SK-N-SH treated with all-trans-retinoic acid at 6 μM for 48 hours (cell line): ENCODE measurements around the gene TOM1L2.

Experiments
- CSDC2 ChIP-seq: fragments of 250-450 bp; sonication (Bioruptor Pico); IDR thresholded peaks from 2 replicates; pipeline ENCODE4 v1.5.0; 2020; ENCODE audit warnings: mild to moderate bottlenecking, moderate library complexity
- ESRRG ChIP-seq: fragments of 250-450 bp; sonication (Bioruptor Pico); IDR thresholded peaks from 2 replicates; pipeline ENCODE4 v1.6.1; 2021; ENCODE audit warnings: mild to moderate bottlenecking
- ZC3H10 ChIP-seq: fragments of 250-450 bp; sonication (Bioruptor Pico); IDR thresholded peaks from 2 replicates; pipeline ENCODE4 v1.5.1; 2021; ENCODE audit warnings: mild to moderate bottlenecking, moderate library complexity
- ZFP3 ChIP-seq: fragments of 250-450 bp; sonication (Bioruptor Pico); IDR thresholded peaks from 2 replicates; pipeline ENCODE4 v1.5.0; 2020; ENCODE audit warnings: mild to moderate bottlenecking, moderate library complexity

DNA sequence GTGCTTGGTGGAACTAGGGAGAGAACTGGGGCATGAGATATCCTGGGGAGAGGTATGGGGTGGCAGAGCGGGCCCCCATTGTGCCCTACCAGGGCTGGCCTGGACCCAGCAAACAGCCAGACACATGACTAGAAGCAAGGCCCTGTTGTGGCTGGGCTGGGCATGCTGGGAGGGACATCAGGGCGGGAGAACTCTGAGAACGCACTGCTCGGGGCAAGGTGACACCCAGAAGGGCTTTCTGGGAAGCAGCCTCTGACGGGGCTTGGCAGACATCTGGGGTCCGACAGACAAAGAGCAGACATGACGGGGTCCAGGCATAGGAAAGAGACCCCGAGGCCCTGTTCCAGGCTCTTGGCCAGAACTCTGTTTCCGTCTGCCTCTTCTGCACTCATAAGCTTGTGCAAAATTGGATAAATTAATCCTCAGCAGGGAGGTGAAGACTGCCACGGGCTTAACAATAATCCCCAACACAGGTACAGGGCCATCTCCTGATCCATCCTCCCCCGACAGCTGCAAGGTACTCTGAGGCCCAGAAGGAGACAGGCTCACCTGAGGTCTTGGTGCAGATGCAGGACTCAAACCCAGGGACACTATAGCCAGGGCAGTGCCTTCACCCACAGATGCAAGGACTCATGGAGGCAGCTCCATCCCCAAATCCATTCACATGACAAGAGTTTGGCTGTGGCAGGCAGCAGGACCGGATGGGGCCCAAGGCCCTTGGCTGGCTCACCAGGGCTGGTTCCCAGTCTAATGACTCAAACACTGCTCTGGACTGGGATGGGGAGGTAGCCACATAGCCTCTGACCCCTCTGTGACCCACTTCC is 140.8 kb downstream of the TOM1L2 start:
- TF ChIP-seq ZFP3 (CRISPR knock-in tag) = no peak
- no peak for TF ChIP-seq CSDC2
- no peak for TF ChIP-seq ZC3H10 (CRISPR knock-in tag)
- no peak for TF ChIP-seq ESRRG
